HEK293 (cell line): Measurements from ENCODE around the gene REST.
A peak's percentile ranks its signal among the peaks of the same experiment; 100 is the strongest.

Experiments used
- CTCF ChIA-PET: fragments of 350-600 bp; formaldehyde crosslinking; extraction: SDS; loops from one replicate; lab custom pipeline; 2021; ENCODE audit warnings: antibody characterized with exemption; lab: Yijun Ruan, JAX
- POLR2A ChIA-PET: fragments of 300-600 bp; formaldehyde crosslinking; extraction: SDS; loops from one replicate; lab custom pipeline; 2020; ENCODE audit warnings: antibody characterized with exemption, inconsistent platforms; lab: Yijun Ruan, JAX
- H3K27ac ChIP-seq: fragments of 200-500 bp; sonication (Bioruptor generic); 2 replicates; pipeline ENCODE4 v1.5.1; 2014; ENCODE audit warnings: low read depth, low read length, control low read depth, inconsistent platforms; ENCODE audit errors: extremely low read depth
- H3K36me3 ChIP-seq, 2 experiments: fragments of 200-500 bp in 1 of 2; sonication (Bioruptor generic) in 1 of 2; 1 replicate in 1 of 2; 2 replicates in 1 of 2; pipeline ENCODE4 v1.5.1; 2014 to 2017; ENCODE audit warnings: inconsistent platforms in 2 of 2, low read length in 2 of 2; ENCODE audit not compliant: control insufficient read depth in 2 of 2, insufficient read depth in 1 of 2
- H3K4me1 ChIP-seq: fragments of 200-500 bp; sonication (Bioruptor generic); 2 replicates; pipeline ENCODE4 v1.5.1; 2014; ENCODE audit warnings: mild to moderate bottlenecking, low read length, inconsistent platforms; ENCODE audit not compliant: control insufficient read depth, insufficient read depth
- H3K4me3 ChIP-seq: 2 replicates; pipeline ENCODE4 v1.5.1; 2011; ENCODE audit warnings: low read depth, mild to moderate bottlenecking, control low read depth, low read length, moderate library complexity
- H3K9me3 ChIP-seq: fragments of 200-500 bp; sonication (Bioruptor generic); 2 replicates; pipeline ENCODE4 v1.5.1; 2014; ENCODE audit warnings: low read depth, low read length, inconsistent platforms; ENCODE audit not compliant: control insufficient read depth, insufficient read depth
- BCL11A ChIP-seq: fragments of 450-650 bp; formaldehyde crosslinking; IDR thresholded peaks from 2 replicates; pipeline ENCODE4 v1.5.1; 2016; ENCODE audit warnings: low read depth, missing biosample characterization, missing genetic modification characterization
- EGR2 ChIP-seq: fragments of 450-650 bp; formaldehyde crosslinking; IDR thresholded peaks from 2 replicates; pipeline ENCODE4 v1.5.1; 2016; ENCODE audit warnings: low read depth, missing biosample characterization, missing genetic modification characterization
- HIC1 ChIP-seq: fragments of 450-650 bp; formaldehyde crosslinking; IDR thresholded peaks from 2 replicates; pipeline ENCODE4 v1.5.1; 2016; ENCODE audit warnings: missing biosample characterization, missing genetic modification characterization
- KLF1 ChIP-seq: fragments of 450-650 bp; formaldehyde crosslinking; IDR thresholded peaks from 2 replicates; pipeline ENCODE4 v1.5.1; 2016; ENCODE audit warnings: missing biosample characterization, missing genetic modification characterization
- PRDM1 ChIP-seq: fragments of 450-650 bp; formaldehyde crosslinking; IDR thresholded peaks from 2 replicates; pipeline ENCODE4; 2016; ENCODE audit warnings: missing biosample characterization, missing genetic modification characterization
- WT1 ChIP-seq: fragments of 450-650 bp; formaldehyde crosslinking; IDR thresholded peaks from 2 replicates; pipeline ENCODE4 v1.5.1; 2016; ENCODE audit warnings: missing biosample characterization, missing genetic modification characterization
- YY2 ChIP-seq: fragments of 450-650 bp; formaldehyde crosslinking; IDR thresholded peaks from 2 replicates; pipeline ENCODE4 v1.5.1; 2016; ENCODE audit warnings: missing biosample characterization, missing genetic modification characterization
- ZFHX2 ChIP-seq: fragments of 450-650 bp; formaldehyde crosslinking; conservative IDR thresholded peaks from 2 replicates; pipeline ENCODE4 v1.5.1; 2016; ENCODE audit warnings: missing biosample characterization, missing genetic modification characterization
- ZNF157 ChIP-seq: fragments of 450-650 bp; formaldehyde crosslinking; IDR thresholded peaks from 2 replicates; pipeline ENCODE4 v1.5.1; 2016; ENCODE audit warnings: missing biosample characterization, missing genetic modification characterization
- ZNF26 ChIP-seq: fragments of 450-650 bp; formaldehyde crosslinking; IDR thresholded peaks from 2 replicates; pipeline ENCODE4 v1.5.1; 2016; ENCODE audit warnings: missing biosample characterization, missing genetic modification characterization
- ZNF274 ChIP-seq, 2 experiments: fragments of 200-500 bp in 1 of 2; fragments of 450-650 bp in 1 of 2; sonication (Bioruptor generic) in 1 of 2; formaldehyde crosslinking in 1 of 2; IDR thresholded peaks; 2 replicates each; pipeline versions ENCODE4 v1.5.1 to v1.6.1; 2014 to 2016; ENCODE audit warnings: borderline replicate concordance in 1 of 2, inconsistent platforms in 1 of 2, low read length in 1 of 2, missing biosample characterization in 1 of 2, missing genetic modification characterization in 1 of 2
- ZNF362 ChIP-seq: fragments of 450-650 bp; formaldehyde crosslinking; IDR thresholded peaks from 2 replicates; pipeline ENCODE4 v1.5.1; 2016; ENCODE audit warnings: missing biosample characterization, missing genetic modification characterization
- ZNF423 ChIP-seq: fragments of 450-650 bp; formaldehyde crosslinking; IDR thresholded peaks from 2 replicates; pipeline ENCODE4 v1.5.1; 2016; ENCODE audit warnings: missing biosample characterization, missing genetic modification characterization
- ZNF548 ChIP-seq: fragments of 450-650 bp; formaldehyde crosslinking; IDR thresholded peaks from 2 replicates; pipeline ENCODE4 v1.5.1; 2016; ENCODE audit warnings: missing biosample characterization, missing genetic modification characterization
- ZNF623 ChIP-seq: fragments of 450-650 bp; formaldehyde crosslinking; IDR thresholded peaks from 2 replicates; pipeline ENCODE4 v1.5.1; 2016; ENCODE audit warnings: missing biosample characterization, missing genetic modification characterization
- ZSCAN23 ChIP-seq: fragments of 450-650 bp; formaldehyde crosslinking; IDR thresholded peaks from 2 replicates; pipeline ENCODE4 v1.5.1; 2016; ENCODE audit warnings: missing biosample characterization, missing genetic modification characterization
- TF ChIP-seq, protein P1 (sequence below): fragments of 450-650 bp; formaldehyde crosslinking; IDR thresholded peaks from 2 replicates; pipeline ENCODE4 v1.5.1; 2016; ENCODE audit warnings: missing biosample characterization, missing genetic modification characterization, low read depth
- TF ChIP-seq, protein P2 (sequence below): fragments of 450-650 bp; formaldehyde crosslinking; IDR thresholded peaks from 2 replicates; pipeline ENCODE4 v1.5.1; 2017; ENCODE audit warnings: missing biosample characterization, missing genetic modification characterization
- TF ChIP-seq, protein P3 (sequence below): fragments of 450-650 bp; formaldehyde crosslinking; IDR thresholded peaks from 2 replicates; pipeline ENCODE4 v1.5.1; 2016; ENCODE audit warnings: missing biosample characterization, missing genetic modification characterization, borderline replicate concordance
- TF ChIP-seq, protein P4 (sequence below): fragments of 450-650 bp; formaldehyde crosslinking; IDR thresholded peaks from 2 replicates; pipeline ENCODE4 v1.5.1; 2016; ENCODE audit warnings: missing biosample characterization, missing genetic modification characterization

Gene REST

DNA sequence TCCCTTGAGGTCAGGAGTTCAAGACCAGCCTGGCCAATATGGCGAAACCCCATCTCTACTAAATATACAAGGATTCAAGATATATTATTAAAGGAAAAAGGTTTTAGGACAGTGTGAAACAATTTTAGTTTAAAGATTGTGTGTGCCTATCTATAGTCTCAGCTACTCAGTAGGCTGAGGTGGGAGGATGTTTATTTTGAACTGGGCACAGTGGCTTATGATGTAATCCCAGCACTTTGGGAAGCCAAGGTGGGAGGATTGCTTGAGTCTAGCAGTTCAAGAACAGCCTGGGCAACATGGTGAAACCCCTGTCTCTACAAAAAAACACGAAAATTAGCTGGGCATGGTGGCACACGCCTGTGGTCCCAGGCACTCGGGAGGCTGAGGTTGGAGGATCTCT lies 31.4 kb upstream of the REST start:
- H3K4me1 ChIP-seq = no peaks in the 10 kb centered on the region
- no peak overlapping the region for H3K4me3 ChIP-seq
- no peak for TF ChIP-seq ZNF362 (tag by site-specific recombination)
- no peak for TF ChIP-seq ZNF274 (IDR thresholded peaks at IDR 0.05; ENCODE audit: low read length)
- TF ChIP-seq ZNF274 (tag by site-specific recombination; IDR thresholded peaks at IDR 0.05; ENCODE audit: borderline replicate concordance) = no peak
- TF ChIP-seq ZFHX2 (tag by site-specific recombination) = peak; percentile 64
- no peak for TF ChIP-seq PRDM1 (tag by site-specific recombination)
- peak; percentile 27; the same call in 1 of the 2 replicates for TF ChIP-seq WT1 (tag by site-specific recombination)
- TF ChIP-seq YY2 = no peak
- no peak for TF ChIP-seq KLF1 (tag by site-specific recombination)
- TF ChIP-seq, protein P1, sequence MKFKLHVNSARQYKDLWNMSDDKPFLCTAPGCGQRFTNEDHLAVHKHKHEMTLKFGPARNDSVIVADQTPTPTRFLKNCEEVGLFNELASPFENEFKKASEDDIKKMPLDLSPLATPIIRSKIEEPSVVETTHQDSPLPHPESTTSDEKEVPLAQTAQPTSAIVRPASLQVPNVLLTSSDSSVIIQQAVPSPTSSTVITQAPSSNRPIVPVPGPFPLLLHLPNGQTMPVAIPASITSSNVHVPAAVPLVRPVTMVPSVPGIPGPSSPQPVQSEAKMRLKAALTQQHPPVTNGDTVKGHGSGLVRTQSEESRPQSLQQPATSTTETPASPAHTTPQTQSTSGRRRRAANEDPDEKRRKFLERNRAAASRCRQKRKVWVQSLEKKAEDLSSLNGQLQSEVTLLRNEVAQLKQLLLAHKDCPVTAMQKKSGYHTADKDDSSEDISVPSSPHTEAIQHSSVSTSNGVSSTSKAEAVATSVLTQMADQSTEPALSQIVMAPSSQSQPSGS (tag by site-specific recombination) = no peak
- TF ChIP-seq EGR2 (tag by site-specific recombination) = peak; percentile 51; the same call in 1 of the 2 replicates
- TF ChIP-seq, protein P2, sequence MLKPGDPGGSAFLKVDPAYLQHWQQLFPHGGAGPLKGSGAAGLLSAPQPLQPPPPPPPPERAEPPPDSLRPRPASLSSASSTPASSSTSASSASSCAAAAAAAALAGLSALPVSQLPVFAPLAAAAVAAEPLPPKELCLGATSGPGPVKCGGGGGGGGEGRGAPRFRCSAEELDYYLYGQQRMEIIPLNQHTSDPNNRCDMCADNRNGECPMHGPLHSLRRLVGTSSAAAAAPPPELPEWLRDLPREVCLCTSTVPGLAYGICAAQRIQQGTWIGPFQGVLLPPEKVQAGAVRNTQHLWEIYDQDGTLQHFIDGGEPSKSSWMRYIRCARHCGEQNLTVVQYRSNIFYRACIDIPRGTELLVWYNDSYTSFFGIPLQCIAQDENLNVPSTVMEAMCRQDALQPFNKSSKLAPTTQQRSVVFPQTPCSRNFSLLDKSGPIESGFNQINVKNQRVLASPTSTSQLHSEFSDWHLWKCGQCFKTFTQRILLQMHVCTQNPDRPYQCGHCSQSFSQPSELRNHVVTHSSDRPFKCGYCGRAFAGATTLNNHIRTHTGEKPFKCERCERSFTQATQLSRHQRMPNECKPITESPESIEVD (tag by site-specific recombination) = no peak
- no peak for TF ChIP-seq ZNF548 (tag by site-specific recombination)
- no peak for TF ChIP-seq ZSCAN23 (tag by site-specific recombination)
- TF ChIP-seq, all 188 proteins: peak for 3
- Histone ChIP-seq H3K9me3 (no peaks in the 10 kb centered on the region), H3K36me3 (no peaks in the 10 kb centered on the region), H3K27ac (no peak overlapping the region)
- CTCF ChIA-PET = no interaction called here
- POLR2A ChIA-PET = no interaction called here

GRCh38 chr4:56879996-56880395 lies 27.7 kb upstream of the REST start:
- ChIA-PET POLR2A (interaction anchor here (0.7 kb wide), 1 partner anchor 10 kb away, joined by 3 read pairs; no protein-coding TSS in a partner anchor), CTCF (interaction anchor here (0.6 kb wide), 1 partner anchor 869 kb away, joined by 3 read pairs; no protein-coding TSS in a partner anchor)
- Histone ChIP-seq H3K9me3 (no peaks in the 10 kb centered on the region), H3K4me3 (no peak overlapping the region), H3K4me1 (no peaks in the 10 kb centered on the region), H3K36me3 (no peaks in the 10 kb centered on the region), H3K27ac (no peak overlapping the region)
- TF ChIP-seq ZNF26 (tag by site-specific recombination) (no peak), HIC1 (tag by site-specific recombination) (no peak), ZNF623 (tag by site-specific recombination) (no peak), ZNF423 (tag by site-specific recombination) (no peak), ZNF157 (tag by site-specific recombination) (no peak), BCL11A (tag by site-specific recombination) (no peak)
- TF ChIP-seq, protein P3, sequence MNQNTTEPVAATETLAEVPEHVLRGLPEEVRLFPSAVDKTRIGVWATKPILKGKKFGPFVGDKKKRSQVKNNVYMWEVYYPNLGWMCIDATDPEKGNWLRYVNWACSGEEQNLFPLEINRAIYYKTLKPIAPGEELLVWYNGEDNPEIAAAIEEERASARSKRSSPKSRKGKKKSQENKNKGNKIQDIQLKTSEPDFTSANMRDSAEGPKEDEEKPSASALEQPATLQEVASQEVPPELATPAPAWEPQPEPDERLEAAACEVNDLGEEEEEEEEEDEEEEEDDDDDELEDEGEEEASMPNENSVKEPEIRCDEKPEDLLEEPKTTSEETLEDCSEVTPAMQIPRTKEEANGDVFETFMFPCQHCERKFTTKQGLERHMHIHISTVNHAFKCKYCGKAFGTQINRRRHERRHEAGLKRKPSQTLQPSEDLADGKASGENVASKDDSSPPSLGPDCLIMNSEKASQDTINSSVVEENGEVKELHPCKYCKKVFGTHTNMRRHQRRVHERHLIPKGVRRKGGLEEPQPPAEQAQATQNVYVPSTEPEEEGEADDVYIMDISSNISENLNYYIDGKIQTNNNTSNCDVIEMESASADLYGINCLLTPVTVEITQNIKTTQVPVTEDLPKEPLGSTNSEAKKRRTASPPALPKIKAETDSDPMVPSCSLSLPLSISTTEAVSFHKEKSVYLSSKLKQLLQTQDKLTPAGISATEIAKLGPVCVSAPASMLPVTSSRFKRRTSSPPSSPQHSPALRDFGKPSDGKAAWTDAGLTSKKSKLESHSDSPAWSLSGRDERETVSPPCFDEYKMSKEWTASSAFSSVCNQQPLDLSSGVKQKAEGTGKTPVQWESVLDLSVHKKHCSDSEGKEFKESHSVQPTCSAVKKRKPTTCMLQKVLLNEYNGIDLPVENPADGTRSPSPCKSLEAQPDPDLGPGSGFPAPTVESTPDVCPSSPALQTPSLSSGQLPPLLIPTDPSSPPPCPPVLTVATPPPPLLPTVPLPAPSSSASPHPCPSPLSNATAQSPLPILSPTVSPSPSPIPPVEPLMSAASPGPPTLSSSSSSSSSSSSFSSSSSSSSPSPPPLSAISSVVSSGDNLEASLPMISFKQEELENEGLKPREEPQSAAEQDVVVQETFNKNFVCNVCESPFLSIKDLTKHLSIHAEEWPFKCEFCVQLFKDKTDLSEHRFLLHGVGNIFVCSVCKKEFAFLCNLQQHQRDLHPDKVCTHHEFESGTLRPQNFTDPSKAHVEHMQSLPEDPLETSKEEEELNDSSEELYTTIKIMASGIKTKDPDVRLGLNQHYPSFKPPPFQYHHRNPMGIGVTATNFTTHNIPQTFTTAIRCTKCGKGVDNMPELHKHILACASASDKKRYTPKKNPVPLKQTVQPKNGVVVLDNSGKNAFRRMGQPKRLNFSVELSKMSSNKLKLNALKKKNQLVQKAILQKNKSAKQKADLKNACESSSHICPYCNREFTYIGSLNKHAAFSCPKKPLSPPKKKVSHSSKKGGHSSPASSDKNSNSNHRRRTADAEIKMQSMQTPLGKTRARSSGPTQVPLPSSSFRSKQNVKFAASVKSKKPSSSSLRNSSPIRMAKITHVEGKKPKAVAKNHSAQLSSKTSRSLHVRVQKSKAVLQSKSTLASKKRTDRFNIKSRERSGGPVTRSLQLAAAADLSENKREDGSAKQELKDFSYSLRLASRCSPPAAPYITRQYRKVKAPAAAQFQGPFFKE = no peak
- TF ChIP-seq, protein P4, sequence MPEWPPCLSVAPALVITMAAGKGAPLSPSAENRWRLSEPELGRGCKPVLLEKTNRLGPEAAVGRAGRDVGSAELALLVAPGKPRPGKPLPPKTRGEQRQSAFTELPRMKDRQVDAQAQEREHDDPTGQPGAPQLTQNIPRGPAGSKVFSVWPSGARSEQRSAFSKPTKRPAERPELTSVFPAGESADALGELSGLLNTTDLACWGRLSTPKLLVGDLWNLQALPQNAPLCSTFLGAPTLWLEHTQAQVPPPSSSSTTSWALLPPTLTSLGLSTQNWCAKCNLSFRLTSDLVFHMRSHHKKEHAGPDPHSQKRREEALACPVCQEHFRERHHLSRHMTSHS = no peak
